ENCODE data around the gene CXCR6. TPM values are rescaled to one million over a fixed set of nuclear protein-coding genes. Genes with fewer than 3 reads are reported as not detected.

CXCR6 gene
- total RNA-seq, 1 donor from 2014 or later, result not detected

GRCh38 chr3:45983770-45984169 is 40.5 kb downstream of the CXCR6 start:
- H3K27ac Mint-ChIP-seq (ENCODE audit: unreplicated experiment), result peak overlapping the region; percentile 18
- H3K36me3 Mint-ChIP-seq (ENCODE audit: low read depth), result peaks cover 15% of the 10 kb centered on the region
- no peaks in the 10 kb centered on the region for H3K9me3 Mint-ChIP-seq (ENCODE audit: low read depth)
- no peak for TF ChIP-seq CTCF (IDR thresholded peaks at IDR 0.05)
- peaks cover 51% of the 10 kb centered on the region for H3K4me1 Mint-ChIP-seq (ENCODE audit: low read depth)
- no peak for DNase-seq (ENCODE audit: low spot score)
- no peak overlapping the region for H3K4me3 Mint-ChIP-seq (ENCODE audit: unreplicated experiment)
- no peaks in the 10 kb centered on the region for H3K27me3 Mint-ChIP-seq (ENCODE audit: low read depth)

GRCh38 chr3:45984331-45985312 is 41.4 kb downstream of the CXCR6 start:
- peak overlapping the region; percentile 71 for H3K27ac Mint-ChIP-seq (ENCODE audit: unreplicated experiment)
- no peak for DNase-seq (ENCODE audit: low spot score)
- no peaks in the 10 kb centered on the region for H3K9me3 Mint-ChIP-seq (ENCODE audit: low read depth)

GRCh38 chr3:45985532-45986302 is 42.5 kb downstream of the CXCR6 start:
- Mint-ChIP-seq H3K27ac (ENCODE audit: unreplicated experiment) (peak overlapping the region; percentile 92), H3K27me3 (ENCODE audit: low read depth) (no peaks in the 10 kb centered on the region), H3K4me1 (ENCODE audit: low read depth) (peaks cover 60% of the 10 kb centered on the region), H3K9me3 (ENCODE audit: low read depth) (no peaks in the 10 kb centered on the region), H3K4me3 (ENCODE audit: unreplicated experiment) (no peak overlapping the region), H3K36me3 (ENCODE audit: low read depth) (peaks cover 8% of the 10 kb centered on the region)
- DNase-seq (ENCODE audit: low spot score), result no peak
- TF ChIP-seq CTCF (IDR thresholded peaks at IDR 0.05), result no peak

More at GRCh38 chr3:45984331-45985312, 41.4 kb downstream of the CXCR6 start:
- no peak overlapping the region for H3K4me3 Mint-ChIP-seq (ENCODE audit: unreplicated experiment)
- H3K36me3 Mint-ChIP-seq (ENCODE audit: low read depth), result peaks cover 9% of the 10 kb centered on the region
- no peaks in the 10 kb centered on the region for H3K27me3 Mint-ChIP-seq (ENCODE audit: low read depth)
- peaks cover 58% of the 10 kb centered on the region for H3K4me1 Mint-ChIP-seq (ENCODE audit: low read depth)
- TF ChIP-seq CTCF (IDR thresholded peaks at IDR 0.05), result no peak

- DNase-seq (ENCODE audit: low spot score), result no peak
- H3K4me3 Mint-ChIP-seq (ENCODE audit: unreplicated experiment), result peak overlapping the region; percentile 5
- H3K27me3 Mint-ChIP-seq (ENCODE audit: low read depth), result no peaks in the 10 kb centered on the region
- no peaks in the 10 kb centered on the region for H3K9me3 Mint-ChIP-seq (ENCODE audit: low read depth)
- H3K27ac Mint-ChIP-seq (ENCODE audit: unreplicated experiment), result peak overlapping the region; percentile 92
- no peak for TF ChIP-seq CTCF (IDR thresholded peaks at IDR 0.05)
- H3K36me3 Mint-ChIP-seq (ENCODE audit: low read depth), result peaks cover 4% of the 10 kb centered on the region
- peaks cover 56% of the 10 kb centered on the region for H3K4me1 Mint-ChIP-seq (ENCODE audit: low read depth)
Observed at GRCh38 chr3:45986303-45986982, 43.2 kb downstream of the CXCR6 start.
